Measurements from ENCODE around the gene MRAP.

The MRAP gene

DNA sequence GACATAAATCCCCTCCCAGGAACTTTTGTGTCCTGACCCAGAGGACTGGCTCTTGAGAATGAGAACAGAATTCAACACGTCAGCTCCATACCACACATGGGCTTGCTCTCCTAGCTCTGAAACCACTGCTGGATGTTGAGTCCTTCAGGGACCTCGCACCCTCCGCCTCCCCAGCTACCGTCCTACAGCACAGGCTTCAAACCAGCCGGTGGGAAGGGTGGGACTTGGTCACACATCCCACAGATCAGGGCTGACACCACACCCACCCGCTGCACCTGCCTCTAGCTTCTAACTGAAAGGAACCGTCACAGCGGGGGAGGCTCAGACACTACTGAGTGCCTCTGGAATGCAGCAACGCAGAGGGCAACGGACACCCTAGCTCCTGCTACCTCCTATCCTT, 24.0 kb downstream of the MRAP start:
- DNase-seq (ENCODE audit: low read depth) = no peak

DNA sequence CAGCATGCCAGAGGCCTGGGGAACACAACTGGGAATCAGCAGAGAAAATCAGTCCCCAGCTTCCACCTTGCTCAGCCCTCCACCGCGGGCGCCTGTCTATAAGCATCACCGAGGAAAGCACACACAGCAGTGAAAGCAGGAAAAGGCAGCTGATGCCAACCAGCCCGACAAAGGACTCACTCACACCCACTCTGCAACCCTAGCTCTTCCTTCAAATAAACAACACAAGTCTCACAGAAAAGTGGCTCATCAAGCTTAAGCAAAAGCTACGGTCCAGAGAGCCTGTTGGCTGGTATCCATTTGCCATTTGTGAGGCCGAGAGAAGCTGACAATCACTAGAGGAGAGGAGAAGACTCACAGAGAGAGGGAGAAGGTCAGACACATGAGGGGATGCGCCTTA, 27.1 kb downstream of the MRAP start:
- DNase-seq (ENCODE audit: low read depth) = no peak

DNA sequence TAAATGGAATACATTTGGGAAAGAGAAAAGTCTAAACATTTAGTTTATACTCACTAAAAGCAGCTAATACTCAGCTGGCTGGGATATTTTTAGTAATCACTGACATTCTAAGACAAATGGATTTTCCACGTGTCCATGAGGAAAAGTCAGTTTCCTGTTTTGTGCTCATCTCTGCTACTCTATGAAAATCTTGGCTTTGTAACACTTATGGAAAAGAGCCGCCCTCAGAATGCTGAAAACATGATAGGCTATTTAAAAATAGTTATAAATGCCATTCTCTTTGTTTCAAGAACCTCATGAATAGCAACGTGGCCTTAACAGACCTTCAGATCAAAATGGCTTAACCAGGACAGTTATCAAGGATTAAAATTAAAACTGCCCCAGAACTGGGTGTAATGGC, 29.9 kb downstream of the MRAP start:
- DNase-seq (ENCODE audit: low read depth) = no peak

DNA sequence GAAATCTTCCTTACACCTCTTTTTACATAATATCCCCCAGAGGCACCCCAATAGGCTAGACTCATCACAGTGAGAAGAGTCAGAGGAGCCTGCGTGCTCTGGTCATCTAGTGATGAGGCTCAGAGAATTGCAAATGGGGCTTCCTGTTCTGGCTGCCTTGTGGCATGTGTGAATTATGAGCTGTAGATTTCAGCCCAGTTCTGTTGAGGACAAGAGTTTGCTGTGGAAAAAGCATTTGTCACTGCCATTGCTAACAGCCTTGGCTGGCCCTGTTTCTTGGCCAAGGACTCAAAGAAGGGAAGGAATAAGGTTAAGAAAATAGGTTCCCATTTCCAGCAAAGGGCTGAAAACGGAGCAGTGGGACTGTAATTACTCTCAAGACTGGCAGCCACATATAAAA, 30.7 kb downstream of the MRAP start:
- no peak for DNase-seq (ENCODE audit: low read depth)

DNA sequence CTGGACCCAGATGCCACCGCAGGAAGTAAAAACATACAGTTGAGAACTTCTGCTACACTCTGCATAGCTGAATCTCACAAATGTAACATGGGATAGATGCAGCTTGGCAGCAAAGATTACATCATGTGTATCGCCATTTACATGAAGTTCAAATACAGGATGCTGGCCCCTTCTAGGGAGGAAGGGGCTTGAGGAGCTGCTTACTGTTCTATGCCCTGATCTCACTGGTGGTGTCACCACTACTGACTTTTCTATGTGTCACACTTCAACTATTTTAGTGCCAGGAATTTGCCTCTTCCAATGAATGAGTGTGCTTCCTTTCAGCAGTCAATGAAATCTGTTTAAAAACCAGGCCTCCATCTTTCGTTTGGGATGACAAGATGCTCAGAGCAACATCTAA, 31.1 kb downstream of the MRAP start:
- DNase-seq (ENCODE audit: low read depth) = no peak

DNA sequence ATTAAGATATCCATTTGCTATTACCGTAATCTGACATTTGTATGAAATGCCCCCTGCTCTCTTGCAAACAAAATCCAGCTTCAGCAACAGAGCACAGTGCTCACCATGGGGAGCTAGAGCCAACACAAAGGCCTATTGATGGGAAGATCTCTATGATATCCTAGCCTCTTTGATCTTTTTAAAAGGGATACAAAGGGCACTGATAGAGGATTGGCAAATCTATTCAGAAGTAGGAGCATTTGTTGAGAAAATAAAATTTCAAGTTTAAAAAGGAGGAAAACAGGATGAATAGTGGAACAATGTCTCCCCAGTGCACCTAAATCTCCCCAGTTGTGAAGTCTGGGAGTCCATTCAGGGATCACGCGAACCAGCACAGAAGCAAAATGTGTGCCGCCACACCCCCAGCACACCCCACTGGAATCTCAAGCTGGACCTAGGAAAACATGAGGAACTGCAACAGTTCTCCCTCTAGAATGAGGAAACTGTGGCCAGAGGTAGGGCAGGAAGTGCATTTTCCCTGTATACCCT, 32.2 kb downstream of the MRAP start:
- no peak for DNase-seq (ENCODE audit: low read depth)

DNA sequence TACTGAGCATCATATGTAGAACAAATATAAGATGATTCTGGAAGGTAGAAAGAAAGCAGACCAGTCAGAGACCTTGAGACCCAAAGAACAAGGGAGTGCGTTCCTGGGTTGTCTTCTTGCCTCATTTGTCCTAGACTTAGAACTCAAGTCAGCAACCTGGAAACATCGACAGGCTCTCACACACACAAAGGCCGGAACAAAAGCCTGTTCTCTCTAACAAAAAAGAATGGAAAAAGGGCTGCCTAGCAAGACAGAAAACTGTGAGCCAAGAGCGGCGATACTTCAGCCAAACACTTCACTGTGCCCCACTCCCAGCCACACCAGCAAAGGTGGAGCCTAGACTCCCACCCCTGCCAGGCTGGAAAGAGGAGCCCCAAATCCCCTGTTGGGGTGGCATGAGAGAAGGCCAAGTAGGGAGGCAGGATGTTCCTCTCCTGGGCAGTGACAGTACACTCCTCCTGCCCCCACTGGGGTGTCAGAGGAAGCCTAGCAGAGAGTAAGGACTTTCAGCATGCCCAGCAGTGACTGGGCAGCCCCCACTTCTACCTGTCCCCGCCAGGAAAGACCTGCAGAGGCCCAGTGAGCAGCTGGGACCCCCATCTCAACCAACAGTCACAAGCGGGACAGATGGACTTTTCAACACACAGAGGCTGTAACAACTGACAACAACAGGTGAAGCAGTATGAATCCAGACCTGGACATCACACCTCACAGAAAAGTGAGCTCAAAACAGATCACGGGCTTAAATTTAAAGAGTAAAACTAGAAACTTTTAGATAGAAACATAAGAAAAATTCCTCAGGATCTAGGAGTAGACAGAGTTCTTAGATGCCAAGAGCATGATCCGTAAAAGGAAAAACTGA, 33.0 kb downstream of the MRAP start:
- no peak for DNase-seq (ENCODE audit: low read depth)

DNA sequence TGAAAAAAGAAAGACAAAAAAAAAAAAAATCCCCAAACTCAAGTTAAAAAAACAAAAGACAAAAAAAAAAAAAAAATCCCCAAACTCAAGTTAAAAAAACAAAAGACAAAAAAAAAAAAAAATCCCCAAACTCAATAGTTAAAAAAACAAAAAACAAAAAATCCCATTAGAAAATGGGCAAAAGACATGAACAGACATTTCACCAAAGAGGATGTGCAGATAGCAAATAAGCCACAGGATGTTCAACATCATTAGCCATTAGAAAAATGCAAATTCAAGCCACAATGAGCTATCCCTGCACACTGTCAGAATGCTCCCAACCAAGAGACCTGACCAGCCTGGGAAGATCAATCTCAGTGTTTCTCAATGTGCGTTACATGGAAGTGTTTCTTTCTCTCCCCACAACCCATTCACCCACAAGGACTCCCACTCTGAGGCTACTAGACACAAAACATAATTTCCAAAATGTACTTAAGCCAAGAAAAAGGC, 33.9 kb downstream of the MRAP start:
- no peak for DNase-seq (ENCODE audit: low read depth)

DNA sequence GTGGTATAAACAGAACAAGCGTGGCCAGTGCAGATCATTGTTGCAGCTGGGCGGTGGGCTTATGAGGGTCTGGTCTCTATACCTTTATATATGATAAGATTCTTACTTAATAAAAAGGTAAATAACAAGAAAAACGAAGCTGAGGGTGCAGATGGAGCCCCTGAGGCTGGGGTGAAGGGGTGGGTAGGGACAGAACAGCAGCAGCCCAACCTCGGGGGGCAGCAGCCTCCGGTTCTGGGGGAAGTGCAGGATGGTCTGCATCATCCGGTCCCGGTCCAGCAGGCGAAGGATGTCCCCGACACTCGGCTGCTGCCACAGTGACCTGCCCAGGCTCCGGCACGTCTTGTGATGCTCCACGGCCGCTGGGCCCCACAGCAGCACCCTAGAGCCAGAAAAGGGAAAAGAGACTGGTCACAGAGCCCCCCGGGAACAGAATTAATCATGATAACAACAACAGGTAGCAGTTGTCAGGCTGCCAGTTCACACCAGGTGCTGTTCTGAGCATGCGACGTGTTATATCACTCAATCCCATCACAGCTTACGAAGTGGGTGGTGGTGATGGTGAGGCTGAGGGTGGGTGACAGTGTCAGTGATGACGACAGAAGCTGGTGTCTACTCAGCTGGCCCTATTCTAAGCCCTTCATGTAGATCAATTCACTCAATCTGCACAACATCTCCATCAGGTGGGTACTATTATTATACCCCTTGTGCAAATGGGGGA, 35.5 kb downstream of the MRAP start:
- DNase-seq (ENCODE audit: low read depth) = no peak

DNA sequence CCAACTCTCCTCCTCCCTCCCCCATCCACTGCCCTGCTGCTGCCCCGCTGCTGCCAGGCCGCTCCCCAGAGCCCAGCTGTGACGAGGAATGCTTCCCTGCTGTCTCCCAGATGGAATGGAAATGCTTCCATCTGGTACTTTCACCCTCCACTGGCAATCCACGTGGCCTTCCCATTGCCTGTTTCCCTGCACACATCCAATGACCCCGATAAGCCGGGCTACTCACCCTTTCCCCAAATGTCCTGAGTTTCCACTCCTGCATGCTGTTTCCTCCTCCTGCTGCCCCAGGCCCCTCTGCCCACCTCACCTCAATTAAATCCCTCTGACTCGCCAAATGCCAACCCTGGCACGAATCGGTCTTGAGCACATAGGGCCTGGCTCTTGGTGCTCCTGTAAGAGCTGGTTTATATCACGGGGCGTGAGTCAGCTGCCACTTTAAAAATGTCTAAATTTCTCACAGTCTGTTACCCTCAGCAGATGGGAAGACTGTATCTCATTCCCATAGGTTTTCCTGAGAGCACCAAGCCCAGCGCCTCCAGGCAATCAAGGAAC, 36.4 kb downstream of the MRAP start:
- DNase-seq (ENCODE audit: low read depth) = no peak

DNA sequence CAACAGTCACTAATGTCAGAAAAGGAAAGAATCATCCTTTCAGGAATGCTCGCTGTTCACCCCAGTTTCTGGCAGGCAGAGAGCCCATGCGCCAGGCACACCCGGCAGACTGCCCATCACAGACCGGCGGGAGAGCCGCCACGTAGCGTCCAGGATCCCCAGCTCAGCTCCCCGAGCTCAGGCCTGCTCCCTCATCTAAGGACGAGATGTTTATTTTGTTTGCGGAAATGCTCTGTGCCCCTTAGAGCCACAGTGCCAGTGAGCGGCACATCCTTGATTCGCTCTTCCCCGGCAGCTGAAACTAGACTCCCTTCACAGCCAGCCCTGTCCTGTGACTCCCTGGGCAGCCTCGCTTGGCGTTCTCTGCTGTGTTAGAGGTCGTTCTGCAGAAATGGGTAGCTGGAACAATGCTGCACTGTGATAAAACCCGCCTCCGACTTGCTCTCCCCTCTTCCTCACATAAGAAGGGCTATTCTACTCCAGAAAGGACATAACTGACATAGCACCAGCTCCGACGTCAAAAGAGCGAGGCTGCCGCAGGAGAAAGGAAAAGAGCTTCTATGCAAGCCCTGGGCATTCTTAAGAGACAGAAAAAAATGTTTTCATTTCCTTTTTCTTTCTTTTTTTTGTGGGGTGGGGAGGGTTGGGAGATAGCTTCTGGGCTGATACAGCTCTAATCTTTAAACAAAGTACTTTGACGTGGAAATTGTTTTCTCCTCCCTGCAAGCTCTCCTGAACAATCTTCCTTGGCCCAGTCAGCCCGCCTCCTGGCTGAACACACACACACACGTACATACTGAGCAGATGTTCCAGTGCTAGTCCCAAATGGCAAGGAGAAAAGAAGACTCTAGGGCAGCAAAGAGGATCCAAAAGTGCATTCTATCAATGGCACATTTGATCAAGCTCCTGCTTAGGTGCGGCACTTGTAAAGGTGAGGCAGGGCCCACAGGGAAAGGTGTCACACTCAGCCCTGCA, 37.2 kb downstream of the MRAP start:
- no peak for DNase-seq (ENCODE audit: low read depth)

DNA sequence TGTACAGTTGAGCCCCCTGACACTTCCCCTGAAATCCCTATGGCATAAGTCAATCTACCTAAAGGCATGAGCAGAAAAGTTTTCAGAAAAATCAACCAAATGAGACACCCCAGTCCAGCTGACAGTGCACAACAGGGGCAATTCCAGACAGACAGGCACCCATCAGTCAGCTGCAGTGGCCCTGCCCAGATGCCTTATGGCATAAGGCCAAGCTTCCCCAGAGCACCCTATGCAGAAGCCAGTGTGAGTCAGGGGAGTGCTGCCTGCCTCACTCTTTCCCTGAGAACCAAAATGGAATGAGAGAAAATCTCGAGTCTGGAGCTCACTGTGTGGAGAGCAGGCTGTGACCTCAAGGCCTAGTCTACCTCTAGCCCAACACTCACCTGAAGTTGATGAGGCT, 38.1 kb downstream of the MRAP start:
- no peak for DNase-seq (ENCODE audit: low read depth)

DNA sequence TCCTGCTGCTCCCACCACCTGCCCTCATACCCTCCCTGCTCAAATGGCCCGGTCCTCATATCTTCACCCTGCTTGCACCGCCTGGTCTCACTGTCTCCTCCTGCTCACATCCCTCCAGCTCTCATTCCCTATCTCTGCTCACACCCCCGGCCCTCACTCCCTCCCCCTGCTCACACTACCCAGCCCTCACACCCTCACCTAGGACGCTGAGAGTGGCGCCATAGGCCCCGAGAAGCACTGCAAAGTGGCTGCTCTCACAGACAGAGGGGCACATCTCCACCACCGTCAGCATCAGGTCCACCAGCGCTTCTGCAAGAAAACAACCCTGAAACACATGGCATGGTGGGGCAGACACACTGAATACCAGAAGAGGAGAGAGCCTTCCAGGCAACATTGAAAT, 38.6 kb downstream of the MRAP start:
- DNase-seq (ENCODE audit: low read depth) = no peak

DNA sequence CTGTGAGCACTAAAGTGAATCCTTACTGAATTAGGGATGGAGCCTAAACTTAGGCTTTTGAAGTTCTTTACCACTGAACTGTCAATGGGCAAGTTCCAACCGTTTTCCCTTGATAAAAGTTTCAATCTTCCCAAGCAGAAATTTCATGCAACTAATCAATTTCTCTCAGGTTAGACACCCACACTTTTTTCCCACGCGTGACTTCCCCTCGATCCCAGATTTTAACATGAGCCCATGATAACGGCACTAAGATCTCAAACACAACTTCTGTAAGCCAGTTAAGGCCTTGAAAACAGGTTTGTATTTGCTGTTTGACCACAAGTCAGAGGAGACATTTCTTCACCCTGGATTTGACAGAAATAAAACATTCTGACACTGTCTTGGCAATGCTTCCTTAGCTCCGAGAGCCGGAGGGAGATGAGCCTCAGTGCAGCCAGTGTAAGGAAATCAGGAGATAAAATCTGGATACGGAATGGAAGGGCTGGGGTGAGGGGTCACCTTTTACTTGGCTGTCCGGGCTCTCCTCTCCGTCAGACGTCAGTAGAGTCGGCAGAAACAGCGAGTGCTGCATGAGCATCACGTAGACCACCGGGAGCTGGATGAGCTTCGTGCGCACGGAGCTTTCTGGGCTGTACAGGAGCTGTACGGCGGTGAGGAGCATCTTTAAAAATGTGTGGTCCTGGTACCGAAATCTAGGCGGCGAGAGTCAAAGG, 39.7 kb downstream of the MRAP start:
- no peak for DNase-seq (ENCODE audit: low read depth)

DNA sequence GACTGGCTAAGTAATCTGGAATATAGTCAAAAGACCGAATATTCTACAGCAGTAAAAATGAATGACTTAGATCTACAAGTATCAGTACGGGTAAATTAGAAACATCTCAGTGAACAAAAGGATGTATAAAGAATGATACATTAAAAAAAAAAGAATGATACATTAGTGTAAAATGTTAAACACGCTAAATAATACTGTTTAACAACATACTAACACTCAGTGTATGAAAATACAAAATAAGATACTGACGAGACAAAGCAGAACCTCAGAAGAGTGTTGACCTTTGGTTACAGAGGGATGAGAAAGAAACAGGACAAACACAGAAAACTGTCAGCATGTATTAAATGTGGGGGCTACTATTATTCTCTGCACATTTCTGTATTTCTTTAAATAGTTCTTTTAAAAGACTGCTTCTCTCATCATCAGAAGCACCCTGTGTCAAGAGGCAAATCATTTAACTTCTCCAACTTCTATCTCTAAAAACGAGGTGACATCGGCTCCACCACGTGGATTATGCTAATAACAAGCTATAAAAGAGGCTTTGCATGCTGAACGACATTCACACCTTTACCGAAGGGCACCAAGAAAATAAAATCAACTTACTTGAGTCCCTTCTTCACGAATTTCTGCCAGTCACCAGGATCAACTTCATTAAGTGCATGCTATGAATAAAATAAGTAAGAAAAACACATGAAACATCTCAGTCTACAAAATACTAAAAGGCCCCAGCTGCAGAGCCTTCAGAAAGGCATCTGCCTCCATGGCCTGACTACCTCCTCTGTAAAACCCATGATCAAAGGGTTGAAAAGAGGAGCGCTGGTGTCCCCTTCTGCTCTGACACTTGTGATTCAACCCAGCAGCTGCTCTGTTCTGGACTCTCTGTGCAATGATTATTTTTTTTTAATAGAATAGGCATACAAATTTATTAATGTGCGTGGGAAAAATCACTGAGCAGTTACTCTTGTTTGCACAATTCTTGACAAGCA, 42.5 kb downstream of the MRAP start:
- DNase-seq (ENCODE audit: low read depth) = no peak

DNA sequence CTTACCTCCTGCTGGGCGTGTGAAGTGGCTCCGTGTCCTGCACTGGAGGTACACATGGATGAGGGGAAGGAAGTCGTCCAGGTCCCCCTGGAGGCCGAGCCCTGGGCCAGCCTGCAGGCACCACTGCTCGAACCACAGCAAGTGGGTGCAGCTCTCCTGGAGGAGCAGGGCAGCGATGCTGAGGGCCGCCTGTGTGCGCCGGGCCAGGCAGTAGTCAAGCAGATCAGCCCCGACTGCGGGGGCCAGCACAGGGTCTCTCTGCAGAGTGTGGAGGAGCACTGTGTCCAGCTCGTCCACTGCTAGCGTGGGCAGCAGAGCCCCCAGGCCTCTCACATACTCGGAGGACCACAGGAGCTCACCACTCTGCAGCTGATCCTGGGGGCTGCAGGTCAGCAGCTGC, 48.3 kb downstream of the MRAP start:
- DNase-seq (ENCODE audit: low read depth) = no peak

DNA sequence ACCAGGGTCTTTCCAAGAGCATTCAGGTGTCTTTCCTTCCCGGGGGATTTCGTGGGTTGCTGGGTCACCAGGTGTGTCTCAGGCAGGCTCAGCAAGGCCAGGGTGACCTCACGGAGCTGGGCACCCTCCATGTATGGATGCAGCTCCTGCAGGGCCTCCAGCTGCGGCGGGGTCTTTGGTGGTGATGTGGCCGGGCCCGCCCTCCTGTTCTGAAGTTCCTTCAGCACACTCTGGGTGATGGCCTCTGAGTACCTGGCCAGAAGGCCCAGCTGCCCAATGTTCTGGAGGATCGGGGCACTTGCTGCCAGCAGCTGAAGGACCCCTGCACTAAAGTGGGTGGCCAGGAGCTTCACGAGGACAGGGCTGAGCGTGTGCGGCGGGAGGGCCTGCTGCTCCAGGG, 48.7 kb downstream of the MRAP start:
- no peak for DNase-seq (ENCODE audit: low read depth)

DNA sequence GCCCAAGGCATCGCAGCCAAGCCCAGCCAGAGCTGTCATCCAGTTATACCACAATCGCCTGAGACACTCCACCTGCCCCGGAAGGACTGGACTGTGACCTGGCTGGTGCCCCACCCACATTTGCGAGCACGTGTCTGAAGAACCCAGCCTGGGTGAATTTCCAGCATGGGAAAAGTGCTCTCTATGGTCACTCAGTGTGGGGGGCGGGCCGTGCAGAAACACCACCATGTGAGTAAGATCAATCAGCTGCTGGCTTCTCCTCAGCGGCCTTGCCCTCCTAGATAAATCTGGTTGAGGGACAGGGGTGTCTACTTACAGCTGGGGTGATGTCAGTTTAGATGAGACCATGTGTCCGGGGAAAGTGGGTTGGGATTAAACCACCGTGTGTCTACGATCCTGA, 49.3 kb downstream of the MRAP start:
- DNase-seq (ENCODE audit: low read depth) = no peak

DNA sequence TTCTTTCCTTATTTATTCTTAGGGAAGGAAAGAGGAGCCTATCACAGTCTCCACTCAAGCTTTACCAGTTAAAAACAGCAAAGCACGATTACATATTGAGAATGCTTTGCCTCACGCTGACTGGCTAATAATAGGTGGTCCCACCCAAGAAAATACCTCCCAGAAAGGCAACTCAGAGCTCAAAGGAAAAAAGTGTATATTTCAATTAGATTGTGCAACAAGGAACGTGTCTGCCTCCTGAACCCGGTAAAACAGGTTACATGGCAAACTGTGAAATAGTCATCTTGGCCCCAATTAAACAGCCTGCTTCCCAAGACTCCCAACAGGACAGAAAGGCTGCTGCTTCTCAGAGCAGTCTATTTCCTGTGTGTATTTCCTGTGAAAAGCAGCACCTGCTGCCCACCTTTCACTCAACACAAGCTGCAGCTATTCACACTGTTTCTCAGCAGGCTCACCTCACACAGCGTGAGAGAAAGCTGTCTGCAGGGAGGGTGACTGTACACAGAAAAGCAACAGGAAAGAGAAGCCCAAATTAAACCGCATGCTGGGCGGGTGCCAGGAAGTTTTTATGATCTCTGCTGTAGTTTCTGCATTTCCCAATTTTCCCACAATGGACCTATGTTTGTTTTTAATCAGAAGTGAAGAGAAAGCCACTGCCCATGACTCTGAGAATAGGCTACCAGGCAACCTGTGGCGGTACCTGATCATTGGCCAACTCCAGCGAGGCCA, 50.1 kb downstream of the MRAP start:
- DNase-seq (ENCODE audit: low read depth) = no peak
